ENCODE data around the gene PPT2. TPM values are rescaled to one million over a fixed set of nuclear protein-coding genes. Genes with fewer than 3 reads are reported as not detected.
A peak's percentile ranks its signal among the peaks of the same experiment; 100 is the strongest.
"Not testable (repeated sequence)": the region's sequence is repeated elsewhere in the genome, so short reads cannot be mapped to it uniquely, and the experiment has no call there.

The PPT2 gene
- polyA plus RNA-seq, 5 donors: 24.9 to 37.8 (median 26.7) TPM

DNA sequence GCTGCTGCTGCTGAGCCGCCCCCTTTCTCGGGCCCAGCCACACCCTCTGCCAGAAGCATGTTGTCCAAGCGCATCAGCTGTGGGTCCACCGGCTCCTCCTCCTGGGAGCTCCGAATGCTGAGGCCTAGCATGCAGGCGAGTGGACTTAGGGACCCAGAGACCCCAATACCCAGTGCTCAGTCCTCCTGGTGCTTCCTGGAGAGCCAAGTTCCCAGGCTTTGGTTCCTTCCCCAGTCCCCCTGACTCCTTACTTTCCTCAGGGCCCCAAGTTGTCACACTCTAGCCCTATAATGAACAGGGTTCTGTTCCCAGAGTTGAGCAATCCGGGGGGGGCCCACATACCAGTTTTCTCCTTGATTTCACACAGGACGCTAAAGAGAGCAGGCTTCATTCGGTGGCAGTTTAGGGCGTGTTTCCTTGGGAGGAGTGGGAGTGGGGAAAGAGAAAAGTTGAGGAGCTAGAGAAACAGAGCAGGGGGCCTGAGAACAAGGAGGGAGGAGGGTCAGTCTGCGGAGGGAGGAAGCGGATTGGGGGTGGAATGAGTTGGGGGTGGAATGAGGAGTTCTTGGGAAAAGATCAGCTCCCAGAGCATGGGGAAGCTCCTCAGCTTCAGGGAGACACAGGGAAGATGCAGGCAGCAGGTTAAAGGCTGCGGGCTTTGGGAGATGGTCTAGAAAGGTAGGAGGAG is 34.6 kb downstream of the PPT2 start:
- DNase-seq: no peak

DNA sequence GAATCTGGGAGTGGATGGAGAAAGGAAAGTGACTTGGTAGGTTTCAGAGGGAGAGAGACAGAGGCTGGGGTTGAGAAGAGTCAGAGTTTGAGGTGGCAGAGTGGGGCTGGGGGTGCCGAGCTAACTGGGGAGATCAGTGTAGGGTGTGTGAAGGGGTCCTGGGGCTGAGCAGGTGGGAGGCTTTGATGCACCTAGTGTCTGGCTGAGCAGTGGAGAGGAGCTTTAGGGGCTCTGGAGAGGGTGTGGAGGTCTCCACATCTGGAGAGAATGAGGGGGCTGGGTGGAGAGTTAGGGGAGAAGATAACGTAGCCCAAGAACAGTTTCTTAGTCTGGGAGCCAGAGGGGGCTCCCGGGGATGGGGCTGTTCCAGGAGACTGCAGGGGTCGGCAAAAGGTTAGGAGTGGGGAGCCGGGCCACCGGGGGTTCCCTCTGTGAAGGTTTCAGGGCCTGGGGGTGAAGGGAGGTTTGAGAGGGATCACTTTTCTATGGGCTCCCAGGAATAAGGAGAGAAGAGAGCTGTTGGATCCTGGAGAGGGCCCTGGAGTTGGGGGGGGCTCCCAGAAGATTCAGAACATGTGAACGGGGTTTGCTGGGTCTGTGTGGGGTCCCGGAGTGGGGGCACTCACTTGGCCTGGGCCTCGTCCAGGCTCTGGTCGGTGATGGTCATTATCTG is 35.3 kb downstream of the PPT2 start:
- DNase-seq: no peak

GRCh38 chr6:32189742-32190053 is 35.8 kb downstream of the PPT2 start:
- DNase-seq: no peak

GRCh38 chr6:32190054-32190851 is 36.3 kb downstream of the PPT2 start, which contains the start of gene PBX2:
TSS of gene PBX2 (minus strand) at chr6:32190202. CDS start at chr6:32189915, 287 bp downstream.
- DNase-seq: peak; percentile 93 to 94

- DNase-seq: no peak
Observed at GRCh38 chr6:32190911-32191677, 37.2 kb downstream of the PPT2 start.

GRCh38 chr6:32191696-32192607 is 38.0 kb downstream of the PPT2 start:
- no peak for DNase-seq

DNA sequence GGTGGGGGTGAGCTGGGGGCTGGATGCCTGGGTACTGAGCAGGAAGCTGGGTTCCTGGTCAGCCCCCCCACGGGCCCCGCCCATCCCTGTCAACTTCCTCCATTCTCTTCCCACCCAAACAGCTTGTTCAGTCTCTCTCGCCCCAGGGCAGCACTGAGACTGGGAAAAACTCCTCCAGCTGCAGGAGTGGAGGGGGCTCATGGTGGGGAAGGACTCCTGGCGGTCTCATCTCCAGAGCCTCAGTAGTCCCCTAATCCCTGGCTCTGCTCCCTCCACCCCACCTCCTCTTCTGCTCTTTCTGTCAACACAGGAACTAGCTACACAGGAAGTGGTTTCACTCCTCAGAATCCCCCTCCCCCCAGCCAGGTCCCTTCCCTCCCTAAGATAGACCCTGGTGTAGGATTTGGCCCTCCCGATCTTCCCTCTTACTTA is 38.7 kb downstream of the PPT2 start, which contains the start of gene GPSM3:
TSS of gene GPSM3 (minus strand) at position 36 of the 432 bp plus-strand sequence. CDS start 130 bp downstream, outside the sequence.
- no peak for DNase-seq

GRCh38 chr6:32193096-32193495 is 39.2 kb downstream of the PPT2 start:
- DNase-seq: not testable (repeated sequence)

DNA sequence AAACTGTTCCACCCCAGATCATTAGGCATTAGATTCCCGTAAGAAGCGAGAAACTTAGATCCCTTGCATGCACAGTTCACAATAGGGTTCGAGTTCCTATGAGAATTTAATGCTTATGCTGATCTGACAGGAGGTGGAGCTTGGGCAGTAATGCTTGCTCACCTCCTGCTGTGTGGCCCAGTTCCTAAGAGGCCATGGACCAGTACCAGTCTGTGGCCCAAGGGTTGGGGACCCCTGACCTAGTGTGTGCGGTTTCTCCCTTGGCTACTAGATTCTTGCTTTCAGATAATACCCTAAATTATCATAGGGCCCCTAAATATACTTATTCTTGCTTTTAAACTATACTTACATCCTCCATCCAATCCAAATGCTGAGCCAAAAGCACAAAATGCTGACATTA is 40.4 kb downstream of the PPT2 start:
- DNase-seq: no peak

GRCh38 chr6:32194825-32195651 is 41.1 kb downstream of the PPT2 start:
- DNase-seq: no peak

DNA sequence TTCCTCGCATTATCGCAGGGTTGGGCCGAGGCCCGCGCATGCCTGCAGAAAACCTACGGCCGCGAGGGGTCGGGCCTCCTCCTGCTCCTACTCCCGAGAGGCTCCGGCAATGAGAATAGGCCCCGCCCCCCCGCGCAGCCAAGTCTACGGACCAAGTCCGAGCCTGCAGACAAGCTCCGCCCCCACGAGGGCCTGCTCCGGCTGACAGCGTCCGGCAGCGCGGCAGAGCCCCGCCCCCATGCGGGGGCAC is 41.6 kb downstream of the PPT2 start:
- DNase-seq: peak; percentile 100

GRCh38 chr6:32195902-32196681 is 42.2 kb downstream of the PPT2 start:
- peak; percentile 92 to 95 for DNase-seq

DNA sequence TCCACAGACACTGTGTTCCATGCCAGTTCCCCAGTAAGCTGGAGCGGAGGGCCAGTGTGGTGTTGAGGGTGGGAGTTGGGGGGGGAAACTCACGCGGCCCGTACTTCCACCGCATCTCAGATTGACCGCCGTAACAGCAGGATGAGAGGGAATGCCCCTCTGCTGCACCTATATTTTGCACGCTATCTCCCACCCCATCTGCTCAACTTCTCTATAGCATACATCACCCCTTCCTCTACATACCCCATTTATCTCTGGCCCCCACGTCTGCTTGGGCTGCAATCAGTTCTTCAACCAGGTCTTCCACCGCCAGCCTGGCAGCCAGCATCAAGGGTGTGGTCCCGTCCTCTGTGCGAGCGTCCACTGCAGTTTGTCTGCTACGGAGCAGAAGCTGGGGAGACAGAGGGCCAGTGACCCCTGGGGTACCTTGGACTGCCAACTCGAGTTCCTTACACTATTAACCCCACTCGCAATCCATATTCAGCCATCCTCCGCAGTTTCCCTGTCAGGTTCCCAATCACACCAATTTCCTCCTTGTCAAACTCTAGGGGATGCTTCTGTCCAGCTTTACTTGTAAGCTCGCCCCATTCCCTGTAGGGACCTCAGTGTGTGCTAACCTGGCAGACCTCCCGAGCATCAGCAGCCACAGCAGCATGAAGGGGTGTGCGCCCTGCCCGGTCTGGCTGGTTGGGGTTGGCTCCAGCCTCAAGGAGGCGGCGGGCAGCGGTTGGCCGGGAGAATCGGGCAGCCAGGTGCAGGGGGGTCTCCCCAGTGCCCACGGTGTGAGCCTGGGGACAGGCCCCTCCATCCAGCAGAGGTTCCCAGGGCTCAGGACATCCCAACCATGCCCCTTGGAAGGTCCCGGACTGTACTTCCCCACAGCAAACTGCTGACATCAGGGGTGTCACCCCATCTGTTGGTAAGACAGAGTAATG is 43.0 kb downstream of the PPT2 start:
- no peak for DNase-seq

- DNase-seq: no peak
Observed at GRCh38 chr6:32198345-32198696, 44.4 kb downstream of the PPT2 start.

- no peak for DNase-seq
Observed at GRCh38 chr6:32198866-32199265, 44.9 kb downstream of the PPT2 start.

- no peak for DNase-seq
Observed at GRCh38 chr6:32200711-32201475, 47.0 kb downstream of the PPT2 start.

- no peak for DNase-seq
Observed at GRCh38 chr6:32202186-32202585, 48.2 kb downstream of the PPT2 start.

Measured in right lung (tissue), 5 donors.